Erythroblast (primary cell): ENCODE data around the gene TJP1.

Experiments
- GATA1 ChIP-seq: IDR thresholded peaks from 2 replicates; pipeline ENCODE4 v1.6.1; 2011; ENCODE audit warnings: low read depth, mild to moderate bottlenecking, control low read depth, low read length, moderate library complexity
- POLR2A ChIP-seq: IDR thresholded peaks from 2 replicates; pipeline ENCODE4 v1.6.1; 2011; ENCODE audit warnings: mild to moderate bottlenecking, low read length

DNA sequence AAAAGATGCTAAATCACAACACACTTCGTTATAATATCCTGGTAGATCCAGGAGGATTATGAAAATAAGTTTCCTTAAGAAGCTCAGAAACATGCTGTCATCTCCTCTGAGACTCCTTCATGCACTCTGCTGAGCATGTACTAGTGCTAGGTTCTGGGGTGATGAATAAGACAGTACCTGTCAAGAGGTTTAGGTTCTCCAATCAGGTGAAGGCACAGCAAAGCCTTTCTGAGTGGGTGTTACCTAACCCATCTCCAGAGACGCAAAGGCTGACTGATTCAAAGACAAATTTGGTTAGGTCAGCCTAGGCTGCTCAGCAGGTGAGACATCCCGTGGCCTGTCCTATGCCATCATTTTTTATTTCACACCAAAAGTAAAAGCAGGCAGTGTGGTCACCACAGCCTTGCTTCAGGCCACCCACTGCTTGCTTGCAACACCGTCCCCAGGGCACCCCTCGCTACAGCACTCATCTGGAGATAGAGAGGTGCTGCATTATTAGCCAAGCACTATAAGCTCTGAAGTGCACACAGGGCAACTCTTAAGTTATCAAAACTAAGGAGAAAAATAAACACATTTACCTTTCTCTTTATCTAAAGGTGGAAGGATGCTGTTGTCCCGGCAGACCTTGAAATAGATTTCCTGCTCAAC lies 117.2 kb downstream of the TJP1 start:
- no peak for TF ChIP-seq POLR2A
- no peak for TF ChIP-seq GATA1
